Naive B cell (primary cell): ENCODE results near the gene SLC39A11. TPM values are rescaled to one million over a fixed set of nuclear protein-coding genes. Genes with fewer than 3 reads are reported as not detected.
A peak's percentile ranks its signal among the peaks of the same experiment; 100 is the strongest.

Experiments used
- ATAC-seq, 2 donors: fragments of 150-1000 bp; cut with Tn5 transposase; 2 replicates each; pipeline ENCODE4 v1.10.0; 2021; ENCODE audit warnings: low read depth in 2 of 2, mild to moderate bottlenecking in 2 of 2, moderate library complexity in 2 of 2
- DNase-seq: peaks from one replicate; pipeline ENCODE4 v3.0.0; 2022
- H3K27ac Mint-ChIP-seq, 6 donors: one replicate each; pipeline ENCODE4 v1.8.0; 2020 to 2022; ENCODE audit warnings: mild to moderate bottlenecking in 6 of 6, mixed read lengths in 6 of 6, moderate library complexity in 5 of 6, inconsistent platforms in 2 of 6
- H3K27me3 Mint-ChIP-seq, 3 donors: one replicate each; pipeline ENCODE4 v1.8.0; 2021 to 2022; ENCODE audit warnings: mixed read lengths in 3 of 3, mild to moderate bottlenecking in 1 of 3
- H3K36me3 Mint-ChIP-seq, 2 donors: one replicate each; pipeline ENCODE4 v1.8.0; 2020 to 2022; ENCODE audit warnings: mixed read lengths in 2 of 2, inconsistent platforms in 1 of 2, mild to moderate bottlenecking in 1 of 2
- H3K4me1 Mint-ChIP-seq, 3 donors: one replicate each; pipeline ENCODE4 v1.8.0; 2020 to 2022; ENCODE audit warnings: mixed read lengths in 3 of 3, inconsistent platforms in 1 of 3, mild to moderate bottlenecking in 1 of 3, moderate library complexity in 1 of 3
- H3K4me3 Mint-ChIP-seq, 8 donors: one replicate each; pipeline ENCODE4 v1.8.0; 2020 to 2022; ENCODE audit warnings: mild to moderate bottlenecking in 8 of 8, mixed read lengths in 8 of 8, moderate library complexity in 8 of 8, inconsistent platforms in 2 of 8
- H3K9me3 Mint-ChIP-seq, 7 donors: one replicate each; pipeline ENCODE4 v1.8.0; 2020 to 2022; ENCODE audit warnings: mixed read lengths in 7 of 7, mild to moderate bottlenecking in 5 of 7, inconsistent platforms in 2 of 7, moderate library complexity in 1 of 7
- polyA plus RNA-seq, 6 donors: library from polyadenylated mRNA; unstranded; fragments of 300-500 nt; fragmentation: Illumina TruSeq; gene quantifications; one replicate each; pipeline ENCODE4 v1.2.3, GENCODE V29; 2021; ENCODE audit warnings: low read depth in 6 of 6

Gene SLC39A11
- polyA plus RNA-seq, 6 donors from 2014 or later = 8.5 to 15.2 (median 12.1) TPM

DNA sequence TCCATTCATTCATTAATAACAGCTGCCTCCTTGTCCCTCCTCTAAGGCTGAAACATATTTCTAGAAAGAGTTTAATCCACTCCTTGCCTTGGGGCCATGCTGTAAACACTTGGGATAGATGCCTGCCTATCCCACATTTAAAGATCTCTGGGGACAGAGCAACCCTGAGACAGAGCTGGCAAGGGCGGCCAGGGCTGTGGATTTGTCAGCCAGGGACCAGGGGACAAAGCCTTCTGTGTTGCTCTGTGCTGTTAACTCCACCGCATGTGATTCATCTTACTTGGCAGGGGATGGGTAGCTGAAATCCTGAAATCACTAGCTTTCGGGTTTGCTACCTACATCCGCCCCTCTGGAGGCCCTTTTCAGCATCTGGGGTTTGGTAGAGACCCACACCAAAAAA lies 392.9 kb downstream of the SLC39A11 start:
- Mint-ChIP-seq H3K4me3 (no peak overlapping the region), H3K27me3 (no peaks in the 10 kb centered on the region), H3K36me3 (peaks cover 20 to 31% of the 10 kb centered on the region in 2 donors), H3K9me3 (peaks cover 0 to 12% (median 5%) of the 10 kb centered on the region in 7 donors), H3K4me1 (no peaks in the 10 kb centered on the region), H3K27ac (no peak overlapping the region)
- ATAC-seq (no peak), DNase-seq (no peak)

- peaks cover 20 to 32% of the 10 kb centered on the region in 2 donors for H3K36me3 Mint-ChIP-seq
- ATAC-seq (no peak), DNase-seq (no peak)
- H3K27ac Mint-ChIP-seq = no peak overlapping the region
- no peaks in the 10 kb centered on the region for H3K4me1 Mint-ChIP-seq
- H3K4me3 Mint-ChIP-seq = no peak overlapping the region
- peaks cover 0 to 12% (median 5%) of the 10 kb centered on the region in 7 donors for H3K9me3 Mint-ChIP-seq
- H3K27me3 Mint-ChIP-seq = no peaks in the 10 kb centered on the region
Observed at GRCh38 chr17:72697602-72698146, 394.8 kb downstream of the SLC39A11 start.

- Mint-ChIP-seq H3K27ac (no peak overlapping the region), H3K4me1 (no peaks in the 10 kb centered on the region), H3K36me3 (peaks cover 16 to 32% of the 10 kb centered on the region in 2 donors), H3K27me3 (no peaks in the 10 kb centered on the region), H3K9me3 (peaks cover 0 to 8% (median 5%) of the 10 kb centered on the region in 7 donors), H3K4me3 (no peak overlapping the region)
- no peak for ATAC-seq
- no peak for DNase-seq
Observed at GRCh38 chr17:72696721-72697120, 395.8 kb downstream of the SLC39A11 start.

DNA sequence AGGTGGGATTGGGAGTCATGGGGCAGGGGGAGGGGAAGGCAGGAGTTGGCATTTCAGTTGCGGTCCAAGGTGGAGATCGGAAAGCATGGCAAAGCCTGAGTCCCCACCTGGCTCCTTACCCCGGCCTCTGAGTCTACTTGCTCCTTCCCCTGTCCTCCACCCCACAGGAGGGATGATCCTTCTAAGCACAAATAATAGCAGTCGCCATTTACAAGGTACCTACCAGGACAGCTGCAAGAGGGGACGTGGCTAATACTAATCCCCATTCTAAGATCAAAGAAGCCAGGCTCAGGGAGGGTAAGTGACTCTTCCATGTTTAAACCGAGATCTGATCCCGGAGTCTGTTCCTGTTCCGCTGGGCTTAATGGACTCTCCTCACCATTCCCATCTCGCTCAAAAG lies 396.3 kb downstream of the SLC39A11 start:
- ATAC-seq = no peak
- peaks cover 16 to 30% of the 10 kb centered on the region in 2 donors for H3K36me3 Mint-ChIP-seq
- no peak overlapping the region for H3K27ac Mint-ChIP-seq
- H3K27me3 Mint-ChIP-seq = no peaks in the 10 kb centered on the region
- H3K9me3 Mint-ChIP-seq = peaks cover 0 to 7% (median 5%) of the 10 kb centered on the region in 7 donors
- no peak overlapping the region for H3K4me3 Mint-ChIP-seq
- no peak for DNase-seq
- no peaks in the 10 kb centered on the region for H3K4me1 Mint-ChIP-seq

GRCh38 chr17:72693956-72694355 lies 398.5 kb downstream of the SLC39A11 start:
- no peaks in the 10 kb centered on the region for H3K27me3 Mint-ChIP-seq
- H3K36me3 Mint-ChIP-seq = peaks cover 4 to 24% of the 10 kb centered on the region in 2 donors
- H3K9me3 Mint-ChIP-seq = peaks cover 0 to 2% (median 0%) of the 10 kb centered on the region in 7 donors
- peaks cover 0 to 5% (median 3%) of the 10 kb centered on the region in 3 donors for H3K4me1 Mint-ChIP-seq
- ATAC-seq (no peak), DNase-seq (no peak)
- no peak overlapping the region for H3K27ac Mint-ChIP-seq
- no peak overlapping the region for H3K4me3 Mint-ChIP-seq

GRCh38 chr17:72693151-72693878 lies 399.2 kb downstream of the SLC39A11 start:
- no peak for ATAC-seq
- no peak overlapping the region for H3K4me3 Mint-ChIP-seq
- H3K4me1 Mint-ChIP-seq = peaks cover 0 to 5% (median 3%) of the 10 kb centered on the region in 3 donors
- H3K9me3 Mint-ChIP-seq = no peaks in the 10 kb centered on the region
- DNase-seq = no peak
- H3K36me3 Mint-ChIP-seq = peaks cover 4 to 24% of the 10 kb centered on the region in 2 donors
- H3K27ac Mint-ChIP-seq = no peak overlapping the region
- H3K27me3 Mint-ChIP-seq = no peaks in the 10 kb centered on the region

GRCh38 chr17:72692676-72693075 lies 399.8 kb downstream of the SLC39A11 start:
- H3K4me3 Mint-ChIP-seq = no peak overlapping the region
- H3K36me3 Mint-ChIP-seq = peaks cover 4 to 24% of the 10 kb centered on the region in 2 donors

GRCh38 chr17:72691586-72691985 lies 400.9 kb downstream of the SLC39A11 start:
- DNase-seq = no peak
- Mint-ChIP-seq H3K36me3 (peaks cover 4 to 24% of the 10 kb centered on the region in 2 donors), H3K9me3 (no peaks in the 10 kb centered on the region), H3K4me1 (peaks cover 0 to 5% (median 3%) of the 10 kb centered on the region in 3 donors), H3K4me3 (no peak overlapping the region), H3K27ac (no peak overlapping the region), H3K27me3 (no peaks in the 10 kb centered on the region)
- ATAC-seq = no peak

More at GRCh38 chr17:72692676-72693075, 399.8 kb downstream of the SLC39A11 start:
- no peaks in the 10 kb centered on the region for H3K9me3 Mint-ChIP-seq
- H3K27ac Mint-ChIP-seq = no peak overlapping the region
- DNase-seq (no peak), ATAC-seq (no peak)
- peaks cover 0 to 5% (median 3%) of the 10 kb centered on the region in 3 donors for H3K4me1 Mint-ChIP-seq
- H3K27me3 Mint-ChIP-seq = no peaks in the 10 kb centered on the region

GRCh38 chr17:72691017-72691416 lies 401.5 kb downstream of the SLC39A11 start:
- Mint-ChIP-seq H3K9me3 (no peaks in the 10 kb centered on the region), H3K36me3 (peaks cover 4 to 24% of the 10 kb centered on the region in 2 donors), H3K4me3 (no peak overlapping the region), H3K4me1 (peaks cover 0 to 5% (median 3%) of the 10 kb centered on the region in 3 donors), H3K27ac (peak overlapping the region in 1 of 6 donors; percentile 32), H3K27me3 (no peaks in the 10 kb centered on the region)
- ATAC-seq = no peak
- no peak for DNase-seq

GRCh38 chr17:72687886-72688285 lies 404.6 kb downstream of the SLC39A11 start:
- ATAC-seq = no peak

DNA sequence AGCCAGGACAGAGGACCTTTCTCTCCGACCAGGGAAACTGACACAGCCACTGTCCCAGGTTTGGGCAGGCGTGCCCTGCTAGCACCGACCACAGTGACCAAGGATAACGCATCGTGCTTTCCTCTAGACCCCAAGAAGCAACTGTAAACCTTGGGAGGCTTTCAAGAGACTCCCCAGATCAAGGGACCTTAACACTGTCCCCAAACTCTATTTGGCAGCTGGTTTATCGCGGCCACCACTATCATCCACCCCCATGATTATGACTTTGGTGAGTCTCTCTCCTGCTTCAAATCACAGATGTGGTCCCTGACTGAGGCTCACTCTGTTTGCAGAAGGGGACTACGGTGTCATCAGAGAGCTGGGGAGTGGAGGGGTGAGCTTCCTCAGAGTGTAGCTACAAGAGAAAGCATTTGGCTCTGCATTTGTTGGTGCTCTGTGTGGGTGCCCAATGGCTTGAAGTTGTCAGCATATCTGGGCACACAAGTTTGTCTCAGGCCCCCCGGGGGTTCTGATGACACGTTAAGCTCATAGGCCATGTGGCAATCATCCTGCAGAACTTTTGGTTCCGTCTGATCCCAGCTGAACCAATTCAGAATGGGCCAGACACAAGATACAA lies 408.0 kb downstream of the SLC39A11 start:
- ATAC-seq (no peak), DNase-seq (no peak)
- Mint-ChIP-seq H3K36me3 (peaks cover 0 to 8% of the 10 kb centered on the region in 2 donors), H3K27me3 (no peaks in the 10 kb centered on the region), H3K4me3 (no peak overlapping the region), H3K27ac (no peak overlapping the region), H3K4me1 (no peaks in the 10 kb centered on the region), H3K9me3 (peaks cover 0 to 2% (median 0%) of the 10 kb centered on the region in 7 donors)

More at GRCh38 chr17:72687886-72688285, 404.6 kb downstream of the SLC39A11 start:
- Mint-ChIP-seq H3K4me3 (no peak overlapping the region), H3K9me3 (no peaks in the 10 kb centered on the region), H3K4me1 (peaks cover 0 to 5% (median 3%) of the 10 kb centered on the region in 3 donors), H3K36me3 (peaks cover 4 to 9% of the 10 kb centered on the region in 2 donors), H3K27me3 (no peaks in the 10 kb centered on the region), H3K27ac (peak overlapping the region in 2 of 6 donors; percentile 8 to 64)
- no peak for DNase-seq

DNA sequence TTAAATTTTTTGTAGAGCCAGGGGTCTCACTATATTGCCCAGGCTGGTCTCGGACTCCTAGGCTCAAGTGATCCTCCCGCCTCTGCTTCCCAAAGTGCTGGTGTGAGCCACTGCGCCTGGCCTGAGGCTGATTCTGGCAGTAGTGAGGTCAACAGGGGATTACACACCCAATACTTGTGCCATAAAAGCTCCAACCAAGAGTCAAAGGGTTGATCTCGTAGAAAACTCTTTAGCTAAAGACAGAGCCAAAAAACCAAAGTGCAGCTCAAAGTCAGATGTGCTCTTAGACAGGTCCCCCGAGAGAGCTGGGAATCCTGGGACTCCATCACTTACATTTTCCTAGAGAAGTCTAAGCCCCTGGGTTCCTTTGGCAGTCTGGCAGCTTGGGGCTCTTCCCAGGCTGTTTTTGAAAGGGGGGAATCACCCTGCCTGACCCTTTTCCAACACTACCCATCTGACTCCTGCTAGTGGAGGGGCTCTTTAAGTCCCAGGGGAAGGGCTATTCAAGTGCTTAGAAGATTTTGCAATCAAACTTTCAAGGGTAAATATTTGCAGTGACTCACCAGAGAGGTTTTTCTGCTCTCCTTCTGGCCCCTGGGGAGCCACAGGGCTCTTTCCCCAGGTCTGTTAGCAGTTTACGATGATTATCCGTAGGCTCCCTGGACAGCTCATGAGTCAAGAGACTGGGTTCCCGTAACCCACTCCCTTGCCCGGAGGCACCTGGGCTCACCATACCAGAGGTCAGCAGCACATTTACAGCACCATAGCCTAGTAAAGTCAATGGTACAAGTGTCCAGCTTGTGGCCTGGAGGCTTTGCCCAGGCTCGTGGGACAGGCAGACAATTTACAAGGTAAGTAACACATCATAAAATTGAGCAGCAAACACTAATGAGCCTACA lies 408.7 kb downstream of the SLC39A11 start:
- Mint-ChIP-seq H3K36me3 (peaks cover 4 to 7% of the 10 kb centered on the region in 2 donors), H3K27me3 (no peaks in the 10 kb centered on the region), H3K4me1 (no peaks in the 10 kb centered on the region), H3K27ac (peak overlapping the region in 1 of 6 donors; percentile 7), H3K4me3 (no peak overlapping the region), H3K9me3 (peaks cover 0 to 4% (median 0%) of the 10 kb centered on the region in 7 donors)
- DNase-seq (no peak), ATAC-seq (no peak)

DNA sequence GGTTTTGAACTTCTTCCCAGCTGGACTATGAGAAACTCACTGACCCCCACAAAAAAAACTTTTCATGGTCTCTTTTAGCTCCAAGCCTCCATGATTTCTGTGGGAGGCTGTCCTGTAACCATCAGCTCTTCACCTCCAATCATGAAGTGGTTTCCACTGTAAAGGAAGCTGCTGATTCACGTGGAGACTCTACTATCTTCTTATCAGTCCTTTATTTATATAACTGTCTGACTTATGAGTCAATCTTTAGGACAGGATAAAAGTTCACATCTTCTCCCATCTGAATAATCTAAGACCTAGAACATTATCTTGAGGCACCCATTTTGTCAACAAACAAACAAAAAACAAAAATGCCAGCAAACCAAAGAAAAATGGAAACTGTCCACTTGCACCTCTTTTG lies 409.9 kb downstream of the SLC39A11 start:
- H3K27me3 Mint-ChIP-seq = no peaks in the 10 kb centered on the region
- H3K9me3 Mint-ChIP-seq = peaks cover 0 to 5% (median 0%) of the 10 kb centered on the region in 7 donors
- peaks cover 4 to 11% of the 10 kb centered on the region in 2 donors for H3K36me3 Mint-ChIP-seq
- no peak overlapping the region for H3K4me3 Mint-ChIP-seq
- ATAC-seq (no peak), DNase-seq (no peak)
- no peaks in the 10 kb centered on the region for H3K4me1 Mint-ChIP-seq
- H3K27ac Mint-ChIP-seq = no peak overlapping the region
